IgD-negative memory B cell (primary cell): ENCODE results near the gene JARID2. TPM values are rescaled to one million over a fixed set of nuclear protein-coding genes. Genes with fewer than 3 reads are reported as not detected.
A peak's percentile ranks its signal among the peaks of the same experiment; 100 is the strongest.
"Not testable (repeated sequence)": the region's sequence is repeated elsewhere in the genome, so short reads cannot be mapped to it uniquely, and the experiment has no call there.

Experiments
- H3K27ac Mint-ChIP-seq, 3 donors: one replicate each; pipeline ENCODE4 v1.8.0; 2020 to 2022; ENCODE audit warnings: mild to moderate bottlenecking in 3 of 3, mixed read lengths in 3 of 3, moderate library complexity in 1 of 3
- H3K27me3 Mint-ChIP-seq: one replicate; pipeline ENCODE4 v1.8.0; 2021; ENCODE audit warnings: mixed read lengths
- H3K36me3 Mint-ChIP-seq: one replicate; pipeline ENCODE4 v1.8.0; 2020; ENCODE audit warnings: mild to moderate bottlenecking, mixed read lengths
- H3K4me1 Mint-ChIP-seq, 3 donors: one replicate each; pipeline ENCODE4 v1.8.0; 2020 to 2022; ENCODE audit warnings: mixed read lengths in 3 of 3, mild to moderate bottlenecking in 1 of 3
- H3K4me3 Mint-ChIP-seq, 4 donors: one replicate each; pipeline ENCODE4 v1.8.0; 2020 to 2022; ENCODE audit warnings: mild to moderate bottlenecking in 4 of 4, mixed read lengths in 4 of 4, moderate library complexity in 3 of 4
- H3K9me3 Mint-ChIP-seq, 3 donors: one replicate each; pipeline ENCODE4 v1.8.0; 2020 to 2021; ENCODE audit warnings: mixed read lengths in 3 of 3, mild to moderate bottlenecking in 1 of 3
- polyA plus RNA-seq: library from polyadenylated mRNA; unstranded; fragments of 300-500 nt; fragmentation: Illumina TruSeq; gene quantifications from one replicate; pipeline ENCODE4 v1.2.3, GENCODE V29; 2021

JARID2 gene
- polyA plus RNA-seq, 1 donor from 2014 or later, result 10.8 TPM

GRCh38 chr6:15317251-15317650 is 71.4 kb downstream of the JARID2 start:
- H3K36me3 Mint-ChIP-seq, result peaks cover 1% of the 10 kb centered on the region
- peaks cover 51 to 84% (median 68%) of the 10 kb centered on the region in 3 donors for H3K4me1 Mint-ChIP-seq

GRCh38 chr6:15317934-15318902 is 72.3 kb downstream of the JARID2 start:
- H3K27me3 Mint-ChIP-seq, result no peaks in the 10 kb centered on the region
- peak overlapping the region in 2 of 3 donors; percentile 2 to 72 for H3K27ac Mint-ChIP-seq
- H3K4me3 Mint-ChIP-seq, result peak overlapping the region in 2 of 4 donors; percentile 60 to 76
- no peaks in the 10 kb centered on the region for H3K9me3 Mint-ChIP-seq
- H3K4me1 Mint-ChIP-seq, result peaks cover 45 to 82% (median 65%) of the 10 kb centered on the region in 3 donors
- peaks cover 1% of the 10 kb centered on the region for H3K36me3 Mint-ChIP-seq

More at GRCh38 chr6:15317251-15317650, 71.4 kb downstream of the JARID2 start:
- peak overlapping the region in 2 of 3 donors; percentile 20 to 28 for H3K27ac Mint-ChIP-seq
- H3K9me3 Mint-ChIP-seq, result no peaks in the 10 kb centered on the region
- H3K4me3 Mint-ChIP-seq, result peak overlapping the region in 2 of 4 donors; percentile 41 to 76
- H3K27me3 Mint-ChIP-seq, result no peaks in the 10 kb centered on the region

- no peaks in the 10 kb centered on the region for H3K27me3 Mint-ChIP-seq
- H3K27ac Mint-ChIP-seq, result peak overlapping the region in 1 of 3 donors; percentile 10
- peaks cover 39 to 74% (median 57%) of the 10 kb centered on the region in 3 donors for H3K4me1 Mint-ChIP-seq
- no peaks in the 10 kb centered on the region for H3K9me3 Mint-ChIP-seq
- H3K4me3 Mint-ChIP-seq, result peak overlapping the region in 2 of 4 donors; percentile 7 to 18
- H3K36me3 Mint-ChIP-seq, result peaks cover 1% of the 10 kb centered on the region
Measured at GRCh38 chr6:15319677-15320076, 73.8 kb downstream of the JARID2 start.

GRCh38 chr6:15320693-15321092 is 74.8 kb downstream of the JARID2 start:
- Mint-ChIP-seq H3K9me3 (no peaks in the 10 kb centered on the region), H3K4me1 (peaks cover 49 to 78% (median 61%) of the 10 kb centered on the region in 3 donors), H3K27ac (no peak overlapping the region), H3K27me3 (no peaks in the 10 kb centered on the region), H3K4me3 (no peak overlapping the region), H3K36me3 (peaks cover 1% of the 10 kb centered on the region)

- Mint-ChIP-seq H3K36me3 (peaks cover under 1% of the 10 kb centered on the region), H3K27me3 (no peaks in the 10 kb centered on the region), H3K4me3 (no peak overlapping the region), H3K27ac (no peak overlapping the region), H3K4me1 (peaks cover 55 to 76% (median 59%) of the 10 kb centered on the region in 3 donors), H3K9me3 (no peaks in the 10 kb centered on the region)
Measured at GRCh38 chr6:15322184-15322583, 76.3 kb downstream of the JARID2 start.

- peak overlapping the region in 1 of 3 donors; percentile 24 for H3K27ac Mint-ChIP-seq
- no peaks in the 10 kb centered on the region for H3K9me3 Mint-ChIP-seq
- H3K36me3 Mint-ChIP-seq, result no peaks in the 10 kb centered on the region
- peaks cover 52 to 76% (median 61%) of the 10 kb centered on the region in 3 donors for H3K4me1 Mint-ChIP-seq
- H3K27me3 Mint-ChIP-seq, result no peaks in the 10 kb centered on the region
- no peak overlapping the region for H3K4me3 Mint-ChIP-seq
Measured at GRCh38 chr6:15322781-15323536, 77.1 kb downstream of the JARID2 start.

GRCh38 chr6:15323611-15324010 is 77.7 kb downstream of the JARID2 start:
- peaks cover 52 to 76% (median 60%) of the 10 kb centered on the region in 3 donors for H3K4me1 Mint-ChIP-seq
- H3K27me3 Mint-ChIP-seq, H3K36me3 Mint-ChIP-seq, H3K4me3 Mint-ChIP-seq, H3K9me3 Mint-ChIP-seq, H3K27ac Mint-ChIP-seq: not testable (repeated sequence)

- Mint-ChIP-seq H3K27me3 (no peaks in the 10 kb centered on the region), H3K9me3 (no peaks in the 10 kb centered on the region), H3K4me1 (peaks cover 54 to 76% (median 58%) of the 10 kb centered on the region in 3 donors), H3K36me3 (no peaks in the 10 kb centered on the region), H3K4me3 (peak overlapping the region in 1 of 4 donors; percentile 83), H3K27ac (no peak overlapping the region)
Measured at GRCh38 chr6:15324427-15324985, 78.6 kb downstream of the JARID2 start.

- Mint-ChIP-seq H3K36me3 (no peaks in the 10 kb centered on the region), H3K9me3 (no peaks in the 10 kb centered on the region), H3K27ac (peak overlapping the region in 2 of 3 donors; percentile 21 to 48), H3K4me3 (peak overlapping the region in 2 of 4 donors; percentile 51 to 83), H3K27me3 (no peaks in the 10 kb centered on the region), H3K4me1 (peaks cover 55 to 78% (median 58%) of the 10 kb centered on the region in 3 donors)
Measured at GRCh38 chr6:15325540-15325955, 79.7 kb downstream of the JARID2 start.

- Mint-ChIP-seq H3K4me3 (peak overlapping the region in 2 of 4 donors; percentile 24 to 43), H3K36me3 (no peaks in the 10 kb centered on the region), H3K9me3 (no peaks in the 10 kb centered on the region), H3K27ac (peak overlapping the region in 1 of 3 donors; percentile 48), H3K4me1 (peaks cover 61 to 80% (median 63%) of the 10 kb centered on the region in 3 donors), H3K27me3 (peaks cover under 1% of the 10 kb centered on the region)
Measured at GRCh38 chr6:15326067-15326614, 80.3 kb downstream of the JARID2 start.

- Mint-ChIP-seq H3K27ac (peak overlapping the region in 1 of 3 donors; percentile 53), H3K27me3 (peaks cover 1% of the 10 kb centered on the region), H3K4me1 (peaks cover 62 to 80% (median 67%) of the 10 kb centered on the region in 3 donors), H3K9me3 (no peaks in the 10 kb centered on the region), H3K4me3 (peak overlapping the region in 2 of 4 donors; percentile 30 to 69), H3K36me3 (peaks cover 2% of the 10 kb centered on the region)
Measured at GRCh38 chr6:15327271-15327670, 81.4 kb downstream of the JARID2 start.

- peak overlapping the region in 1 of 3 donors; percentile 69 for H3K27ac Mint-ChIP-seq
- H3K9me3 Mint-ChIP-seq, result no peaks in the 10 kb centered on the region
- peak overlapping the region in 2 of 4 donors; percentile 33 to 80 for H3K4me3 Mint-ChIP-seq
- H3K36me3 Mint-ChIP-seq, result peaks cover 2% of the 10 kb centered on the region
- peaks cover 1% of the 10 kb centered on the region for H3K27me3 Mint-ChIP-seq
- H3K4me1 Mint-ChIP-seq, result peaks cover 65 to 77% (median 65%) of the 10 kb centered on the region in 3 donors
Measured at GRCh38 chr6:15329197-15329671, 83.4 kb downstream of the JARID2 start.

- Mint-ChIP-seq H3K4me3 (peak overlapping the region in 2 of 4 donors; percentile 15 to 84), H3K4me1 (peaks cover 63 to 80% (median 71%) of the 10 kb centered on the region in 3 donors), H3K27ac (no peak overlapping the region), H3K9me3 (no peaks in the 10 kb centered on the region), H3K27me3 (peaks cover 1% of the 10 kb centered on the region), H3K36me3 (peaks cover 2% of the 10 kb centered on the region)
Measured at GRCh38 chr6:15330174-15330944, 84.5 kb downstream of the JARID2 start.
